ENCODE measurements around the gene CAPRIN1.

- no peak for TF ChIP-seq TAF1 (IDR thresholded peaks at IDR 0.05; ENCODE audit: borderline replicate concordance, insufficient read depth, low read length)
- no peak for TF ChIP-seq POLR2AphosphoS5 (IDR thresholded peaks at IDR 0.05; ENCODE audit: low read depth, low read length)
Measured at GRCh38 chr11:34040571-34040970, 11.0 kb upstream of the CAPRIN1 start.

Data from PFSK-1 (cell line).